Mesendoderm (in vitro differentiated cells): ENCODE results near the gene PPP1R14B. TPM values are rescaled to one million over a fixed set of nuclear protein-coding genes. Genes with fewer than 3 reads are reported as not detected.

Experiments
- DNase-seq: peaks from one replicate; pipeline ENCODE4 v3.0.0; 2013
- H2AK5ac ChIP-seq: 2 replicates; pipeline ENCODE4 v1.6.1; 2013; ENCODE audit warnings: low read length, inconsistent platforms
- H2BK120ac ChIP-seq: 2 replicates; pipeline ENCODE4 v1.6.1; 2013; ENCODE audit warnings: low read depth, mild to moderate bottlenecking, low read length, moderate library complexity, mixed read lengths
- H2BK15ac ChIP-seq: replicated peaks from 2 replicates; pipeline ENCODE4 v1.6.1; 2013; ENCODE audit warnings: low read depth, mild to moderate bottlenecking, moderate library complexity
- H2BK5ac ChIP-seq: 2 replicates; pipeline ENCODE4 v1.6.1; 2013; ENCODE audit warnings: low read length, inconsistent platforms
- H3K18ac ChIP-seq: 2 replicates; pipeline ENCODE4 v1.6.1; 2013; ENCODE audit warnings: mild to moderate bottlenecking, low read length, mixed read lengths
- H3K23ac ChIP-seq: one replicate; pipeline ENCODE4 v1.6.1; 2013; ENCODE audit warnings: low read length
- H3K27ac ChIP-seq: 2 replicates; pipeline ENCODE4 v1.5.1; 2013; ENCODE audit warnings: low read depth, mild to moderate bottlenecking, inconsistent platforms, low read length, moderate library complexity
- H3K27me3 ChIP-seq: 2 replicates; pipeline ENCODE4 v1.6.1; 2013; ENCODE audit warnings: low read length, control low read depth, mild to moderate bottlenecking, inconsistent platforms; ENCODE audit not compliant: insufficient read depth, poor library complexity
- H3K36me3 ChIP-seq: 2 replicates; pipeline ENCODE4 v1.6.1; 2013; ENCODE audit warnings: low read length, inconsistent platforms; ENCODE audit not compliant: control insufficient read depth, insufficient read depth
- H3K4ac ChIP-seq: one replicate; pipeline ENCODE4 v1.6.1; 2013; ENCODE audit warnings: low read depth, mild to moderate bottlenecking, low read length, moderate library complexity
- H3K4me1 ChIP-seq: 2 replicates; pipeline ENCODE4 v1.6.1; 2013; ENCODE audit warnings: low read depth, low read length, inconsistent platforms; ENCODE audit not compliant: control insufficient read depth
- H3K4me2 ChIP-seq: 2 replicates; pipeline ENCODE4 v1.6.1; 2013; ENCODE audit warnings: low read length
- H3K4me3 ChIP-seq: 2 replicates; pipeline ENCODE4 v1.5.1; 2013; ENCODE audit warnings: mild to moderate bottlenecking, low read length
- H3K56ac ChIP-seq: one replicate; pipeline ENCODE4 v1.6.1; 2013; ENCODE audit warnings: low read length
- H3K79me1 ChIP-seq: 2 replicates; pipeline ENCODE4 v1.6.1; 2013; ENCODE audit warnings: low read length, inconsistent platforms
- H3K79me2 ChIP-seq: 2 replicates; pipeline ENCODE4 v1.6.1; 2013; ENCODE audit warnings: mild to moderate bottlenecking, low read length; ENCODE audit not compliant: control insufficient read depth, insufficient read depth
- H3K9ac ChIP-seq: 2 replicates; pipeline ENCODE4 v1.6.1; 2013; ENCODE audit warnings: low read length, inconsistent platforms
- H4K5ac ChIP-seq: one replicate; pipeline ENCODE4 v1.6.1; 2013; ENCODE audit warnings: low read length
- H4K8ac ChIP-seq: one replicate; pipeline ENCODE4 v1.6.1; 2013; ENCODE audit warnings: low read depth, mild to moderate bottlenecking, control low read depth, low read length, moderate library complexity
- WGBS: extraction: QIAGEN DNeasy Blood & Tissue Kit; methylation state at CpG from one replicate; pipeline ENCODE4 v1.1.7; 2013; ENCODE audit warnings: low lambda C conversion rate, missing lambda C conversion rate; ENCODE audit not compliant: insufficient coverage; ENCODE audit errors: extremely low coverage; 5-methylcytosine and 5-hydroxymethylcytosine counted together
- polyA plus RNA-seq, 2 experiments: library from polyadenylated mRNA; stranded (reverse); fragments of 200-250 nt; gene quantifications; one replicate each; pipeline ENCODE4 v1.2.3, GENCODE V29; 2013

The PPP1R14B gene
- 546 TPM for polyA plus RNA-seq (2013, experiment 1 of 2)
- 550 TPM for polyA plus RNA-seq (2013, experiment 2 of 2)

- no CpG with 5 or more reads among the region's 74 CpGs for WGBS
These were observed at the start of gene PPP1R14B for GRCh38 chr11:64246871-64247728. Gene PPP1R14B, minus strand, starts transcription at chr11:64246943. Its CDS starts 270 bp downstream, at chr11:64246673.

GRCh38 chr11:64296236-64296635 is 49.5 kb upstream of the PPP1R14B start:
- Histone ChIP-seq H3K9ac (no peak overlapping the region), H3K27ac (no peak overlapping the region), H3K4ac (no peak overlapping the region), H3K36me3 (no peaks in the 10 kb centered on the region), H3K23ac (no peak overlapping the region), H4K5ac (no peak overlapping the region), H3K79me2 (no peaks in the 10 kb centered on the region), H3K56ac (no peak overlapping the region), H3K27me3 (peaks cover 85% of the 10 kb centered on the region), H4K8ac (no peak overlapping the region), H2BK15ac (no peak overlapping the region), H2BK120ac (no peak overlapping the region), H3K18ac (no peak overlapping the region), H2BK5ac (no peak overlapping the region), H3K4me2 (no peak overlapping the region), H3K4me1 (no peaks in the 10 kb centered on the region), H2AK5ac (no peak overlapping the region), H3K4me3 (no peak overlapping the region), H3K79me1 (no peaks in the 10 kb centered on the region)
- no peak for DNase-seq
- no CpG with 5 or more reads among the region's 1 CpG for WGBS

More at GRCh38 chr11:64246871-64247728, at the start of gene PPP1R14B:
- Histone ChIP-seq H3K79me2 (peaks cover 28% of the 10 kb centered on the region), H3K27ac (peak within 1 kb of the TSS; percentile 59), H2AK5ac (peak within 1 kb of the TSS; percentile 86), H2BK15ac (no peak within 1 kb of the TSS), H3K56ac (peak within 1 kb of the TSS; percentile 98), H3K18ac (peak within 1 kb of the TSS; percentile 15), H3K36me3 (peaks cover 1% of the 10 kb centered on the region), H4K5ac (no peak within 1 kb of the TSS), H3K4me2 (peak within 1 kb of the TSS; percentile 93), H3K4ac (peak within 1 kb of the TSS; percentile 50), H3K27me3 (no peaks in the 10 kb centered on the region), H2BK120ac (peak within 1 kb of the TSS; percentile 0), H3K79me1 (peaks cover 11% of the 10 kb centered on the region), H3K23ac (peak within 1 kb of the TSS; percentile 75), H2BK5ac (peak within 1 kb of the TSS; percentile 73), H3K9ac (peak within 1 kb of the TSS; percentile 95), H3K4me1 (peaks cover 12% of the 10 kb centered on the region), H3K4me3 (peak within 1 kb of the TSS; percentile 94), H4K8ac (no peak within 1 kb of the TSS)
- DNase-seq = peak; percentile 96

GRCh38 chr11:64295760-64296159 is 49.0 kb upstream of the PPP1R14B start:
- WGBS = no CpG with 5 or more reads among the region's 4 CpGs

GRCh38 chr11:64294774-64295173 is 48.0 kb upstream of the PPP1R14B start:
- no CpG with 5 or more reads among the region's 3 CpGs for WGBS
- Histone ChIP-seq H4K8ac (no peak overlapping the region), H3K27ac (no peak overlapping the region), H3K18ac (no peak overlapping the region), H3K4me2 (no peak overlapping the region), H2BK120ac (no peak overlapping the region), H3K56ac (no peak overlapping the region), H3K4me3 (no peak overlapping the region), H2AK5ac (no peak overlapping the region), H2BK5ac (no peak overlapping the region), H2BK15ac (no peak overlapping the region), H4K5ac (no peak overlapping the region), H3K36me3 (no peaks in the 10 kb centered on the region), H3K4me1 (no peaks in the 10 kb centered on the region), H3K79me1 (no peaks in the 10 kb centered on the region), H3K9ac (no peak overlapping the region), H3K79me2 (no peaks in the 10 kb centered on the region), H3K23ac (no peak overlapping the region), H3K4ac (no peak overlapping the region), H3K27me3 (peaks cover 89% of the 10 kb centered on the region)
- no peak for DNase-seq

More at GRCh38 chr11:64295760-64296159, 49.0 kb upstream of the PPP1R14B start:
- Histone ChIP-seq H2BK5ac (no peak overlapping the region), H3K4ac (no peak overlapping the region), H3K56ac (no peak overlapping the region), H3K27me3 (peaks cover 89% of the 10 kb centered on the region), H4K5ac (no peak overlapping the region), H3K4me3 (no peak overlapping the region), H3K79me1 (no peaks in the 10 kb centered on the region), H3K9ac (no peak overlapping the region), H2BK120ac (no peak overlapping the region), H3K4me2 (no peak overlapping the region), H4K8ac (no peak overlapping the region), H2BK15ac (no peak overlapping the region), H3K27ac (no peak overlapping the region), H3K79me2 (no peaks in the 10 kb centered on the region), H3K4me1 (no peaks in the 10 kb centered on the region), H3K18ac (no peak overlapping the region), H3K36me3 (no peaks in the 10 kb centered on the region), H3K23ac (no peak overlapping the region), H2AK5ac (no peak overlapping the region)
- no peak for DNase-seq

- Histone ChIP-seq H3K36me3 (no peaks in the 10 kb centered on the region), H3K18ac (no peak overlapping the region), H4K8ac (no peak overlapping the region), H3K27me3 (peaks cover 72% of the 10 kb centered on the region), H3K27ac (no peak overlapping the region), H2BK120ac (no peak overlapping the region), H3K23ac (no peak overlapping the region), H3K4ac (no peak overlapping the region), H3K79me2 (no peaks in the 10 kb centered on the region), H3K56ac (no peak overlapping the region), H3K4me2 (no peak overlapping the region), H4K5ac (no peak overlapping the region), H2BK5ac (no peak overlapping the region), H3K79me1 (no peaks in the 10 kb centered on the region), H2BK15ac (no peak overlapping the region), H2AK5ac (no peak overlapping the region), H3K4me1 (no peaks in the 10 kb centered on the region), H3K9ac (no peak overlapping the region), H3K4me3 (no peak overlapping the region)
- WGBS = no CpG with 5 or more reads among the region's 42 CpGs
- DNase-seq = no peak
These were observed 45.9 kb upstream of the PPP1R14B start for GRCh38 chr11:64292460-64293254.
